GM06990 (cell line): Measurements from ENCODE around the gene TNPO3.

Source experiments
- DNase-seq: peaks from one replicate; pipeline ENCODE4 v3.0.0-alpha.2; 2011; ENCODE audit not compliant: insufficient read length; ENCODE audit errors: extremely low read depth
- H3K27me3 ChIP-seq: replicated peaks from 2 replicates; pipeline ENCODE4 v1.6.0; 2011; ENCODE audit warnings: low read length; ENCODE audit not compliant: control insufficient read depth, insufficient read depth
- H3K36me3 ChIP-seq: 2 replicates; pipeline ENCODE4 v1.5.1; 2011; ENCODE audit warnings: low read length; ENCODE audit not compliant: control insufficient read depth, insufficient read depth
- H3K4me3 ChIP-seq: replicated peaks from 2 replicates; pipeline ENCODE4 v1.5.1; 2011; ENCODE audit warnings: low read depth, mild to moderate bottlenecking, control low read depth, low read length
- TF ChIP-seq, protein P1 (sequence below): IDR thresholded peaks from 2 replicates; pipeline ENCODE4 v1.5.1; 2011; ENCODE audit warnings: low read length, control low read depth, mild to moderate bottlenecking, inconsistent platforms; ENCODE audit not compliant: insufficient read depth, poor library complexity, severe bottlenecking

TNPO3 gene

GRCh38 chr7:129037585-129037984, 17.3 kb downstream of the TNPO3 start:
- TF ChIP-seq, protein P1, sequence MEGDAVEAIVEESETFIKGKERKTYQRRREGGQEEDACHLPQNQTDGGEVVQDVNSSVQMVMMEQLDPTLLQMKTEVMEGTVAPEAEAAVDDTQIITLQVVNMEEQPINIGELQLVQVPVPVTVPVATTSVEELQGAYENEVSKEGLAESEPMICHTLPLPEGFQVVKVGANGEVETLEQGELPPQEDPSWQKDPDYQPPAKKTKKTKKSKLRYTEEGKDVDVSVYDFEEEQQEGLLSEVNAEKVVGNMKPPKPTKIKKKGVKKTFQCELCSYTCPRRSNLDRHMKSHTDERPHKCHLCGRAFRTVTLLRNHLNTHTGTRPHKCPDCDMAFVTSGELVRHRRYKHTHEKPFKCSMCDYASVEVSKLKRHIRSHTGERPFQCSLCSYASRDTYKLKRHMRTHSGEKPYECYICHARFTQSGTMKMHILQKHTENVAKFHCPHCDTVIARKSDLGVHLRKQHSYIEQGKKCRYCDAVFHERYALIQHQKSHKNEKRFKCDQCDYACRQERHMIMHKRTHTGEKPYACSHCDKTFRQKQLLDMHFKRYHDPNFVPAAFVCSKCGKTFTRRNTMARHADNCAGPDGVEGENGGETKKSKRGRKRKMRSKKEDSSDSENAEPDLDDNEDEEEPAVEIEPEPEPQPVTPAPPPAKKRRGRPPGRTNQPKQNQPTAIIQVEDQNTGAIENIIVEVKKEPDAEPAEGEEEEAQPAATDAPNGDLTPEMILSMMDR: no peak

DNA sequence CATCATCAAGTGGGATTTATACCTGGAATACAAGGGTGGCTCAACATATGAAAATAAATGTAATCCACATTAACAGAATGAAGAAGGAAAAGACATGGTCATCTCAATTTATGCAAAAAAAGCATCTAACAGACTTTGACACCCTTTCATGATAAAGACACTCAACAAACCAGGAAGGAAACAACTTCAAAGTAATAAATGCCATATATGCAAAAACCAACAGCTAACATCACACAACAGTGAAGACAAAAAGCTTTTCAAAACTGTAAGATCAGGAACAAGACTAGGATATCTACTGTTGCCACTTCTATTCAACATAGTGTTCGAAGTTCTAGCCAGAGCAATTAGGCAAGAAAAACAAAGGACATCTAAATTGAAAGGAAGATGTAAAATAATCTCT, 22.9 kb downstream of the TNPO3 start:
- Histone ChIP-seq H3K4me3 (no peak overlapping the region), H3K36me3 (peaks cover 3% of the 10 kb centered on the region), H3K27me3 (no peaks in the 10 kb centered on the region)
- DNase-seq: no peak
- TF ChIP-seq, protein P1: no peak

More at GRCh38 chr7:129037585-129037984, 17.3 kb downstream of the TNPO3 start:
- no peak for DNase-seq
- peaks cover 5% of the 10 kb centered on the region for H3K36me3 ChIP-seq
- H3K27me3 ChIP-seq: no peaks in the 10 kb centered on the region
- no peak overlapping the region for H3K4me3 ChIP-seq

- Histone ChIP-seq H3K4me3 (no peak overlapping the region), H3K36me3 (peaks cover 3% of the 10 kb centered on the region), H3K27me3 (no peaks in the 10 kb centered on the region)
- TF ChIP-seq, protein P1: no peak
- DNase-seq: no peak
Measured at GRCh38 chr7:129030440-129030839, 24.5 kb downstream of the TNPO3 start.

- H3K36me3 ChIP-seq: no peaks in the 10 kb centered on the region; the same call in 1 of the 2 replicates
- TF ChIP-seq, protein P1: no peak
- H3K27me3 ChIP-seq: no peaks in the 10 kb centered on the region
- no peak for DNase-seq
- no peak overlapping the region for H3K4me3 ChIP-seq
Measured at GRCh38 chr7:129024125-129024524, 30.8 kb downstream of the TNPO3 start.

- H3K4me3 ChIP-seq: no peak overlapping the region
- no peak for DNase-seq
- H3K36me3 ChIP-seq: no peaks in the 10 kb centered on the region; the same call in 1 of the 2 replicates
- no peaks in the 10 kb centered on the region for H3K27me3 ChIP-seq
- TF ChIP-seq, protein P1: no peak
Measured at GRCh38 chr7:129021656-129022055, 33.3 kb downstream of the TNPO3 start.

DNA sequence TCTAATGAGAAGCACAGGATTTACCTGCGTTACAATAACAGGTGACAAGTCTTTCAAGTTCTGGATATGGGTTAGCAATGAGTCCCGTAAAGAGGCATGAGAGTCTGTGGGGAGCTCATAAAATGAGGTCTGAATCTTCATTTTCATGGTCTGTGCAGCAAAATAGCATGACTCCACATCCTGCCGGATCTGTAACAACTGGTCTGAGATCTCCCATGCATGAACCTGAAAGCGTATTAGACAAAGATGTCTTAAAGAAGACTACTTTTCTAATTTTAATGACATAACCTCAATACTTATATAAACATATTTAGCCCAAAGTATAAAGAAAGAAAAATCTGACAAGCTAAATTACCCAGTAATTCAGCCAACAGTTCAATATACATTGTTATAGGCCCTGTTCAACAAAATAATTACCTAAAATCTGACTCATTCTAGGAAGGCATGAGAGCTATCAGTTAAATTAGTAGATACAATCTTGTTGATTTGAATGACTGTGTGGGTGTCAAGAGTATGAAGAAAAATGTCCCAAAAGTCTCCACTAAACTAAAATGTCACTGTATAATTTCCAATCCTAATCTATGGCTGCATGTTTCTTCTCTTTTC, 36.9 kb downstream of the TNPO3 start:
- H3K4me3 ChIP-seq: no peak overlapping the region
- peak; percentile 54 for DNase-seq
- TF ChIP-seq, protein P1: no peak
- H3K36me3 ChIP-seq: peaks cover 4% of the 10 kb centered on the region
- H3K27me3 ChIP-seq: no peaks in the 10 kb centered on the region
